CD14-positive monocyte (primary cell): ENCODE measurements around the gene NKAIN2. TPM values are rescaled to one million over a fixed set of nuclear protein-coding genes. Genes with fewer than 3 reads are reported as not detected.

ENCODE experiments used
- DNase-seq, 3 donors: peaks; one replicate each; pipeline ENCODE4 v3.0.0-alpha.2; 2011 to 2022
- H2AFZ ChIP-seq: 2 replicates; pipeline ENCODE4 v1.6.0; 2012; ENCODE audit warnings: mild to moderate bottlenecking, low read depth, low read length, inconsistent platforms; ENCODE audit not compliant: insufficient read depth, poor library complexity, severe bottlenecking
- H3K27ac ChIP-seq, 2 donors: 1 replicate in 1 of 2; 2 replicates in 1 of 2; pipeline ENCODE4 v1.5.1; 2012 to 2013; ENCODE audit warnings: low read length in 2 of 2, control low read depth in 1 of 2, inconsistent platforms in 1 of 2, low read depth in 1 of 2, mild to moderate bottlenecking in 1 of 2
- H3K27me3 ChIP-seq, 2 donors: one replicate each; pipeline versions ENCODE4 v1.6.0 to v1.6.1; 2011 to 2013; ENCODE audit warnings: low read length in 2 of 2; ENCODE audit not compliant: control insufficient read depth in 2 of 2, insufficient read depth in 2 of 2
- H3K36me3 ChIP-seq, 2 donors: replicated peaks in 1 of 2; 1 replicate in 1 of 2; 2 replicates in 1 of 2; pipeline versions ENCODE4 v1.5.1 to v1.6.1; 2012 to 2013; ENCODE audit warnings: low read length in 2 of 2, control low read depth in 1 of 2, inconsistent platforms in 1 of 2, mild to moderate bottlenecking in 1 of 2; ENCODE audit not compliant: insufficient read depth in 2 of 2, control insufficient read depth in 1 of 2
- H3K4me1 ChIP-seq, 2 donors: 1 replicate in 1 of 2; 2 replicates in 1 of 2; pipeline versions ENCODE4 v1.5.1 to v1.6.1; 2012 to 2013; ENCODE audit warnings: low read length in 2 of 2, control low read depth in 1 of 2, inconsistent platforms in 1 of 2, mild to moderate bottlenecking in 1 of 2, moderate library complexity in 1 of 2; ENCODE audit not compliant: insufficient read depth in 2 of 2, control insufficient read depth in 1 of 2
- H3K4me2 ChIP-seq: replicated peaks from 2 replicates; pipeline ENCODE3; 2012; ENCODE audit warnings: low read length, moderate library complexity, mild to moderate bottlenecking; ENCODE audit not compliant: poor library complexity, severe bottlenecking; ENCODE audit errors: extremely low read depth
- H3K4me3 ChIP-seq, 3 experiments: fragments of 200-600 bp in 1 of 3; sonication (generic) in 1 of 3; replicated peaks in 1 of 3; 1 replicate in 2 of 3; 2 replicates in 1 of 3; pipeline ENCODE4 v1.5.1; 2011 to 2013; ENCODE audit warnings: low read length in 3 of 3, mild to moderate bottlenecking in 3 of 3, control low read depth in 2 of 3, low read depth in 2 of 3, inconsistent platforms in 1 of 3, moderate library complexity in 1 of 3
- H3K79me2 ChIP-seq: 2 replicates; pipeline ENCODE4 v1.6.0; 2012; ENCODE audit warnings: mild to moderate bottlenecking, control low read depth, inconsistent platforms, low read length, moderate library complexity; ENCODE audit not compliant: insufficient read depth
- H3K9ac ChIP-seq: 2 replicates; pipeline ENCODE4 v1.6.0; 2017; ENCODE audit warnings: low read length, mild to moderate bottlenecking; ENCODE audit not compliant: insufficient read depth, poor library complexity, severe bottlenecking
- H3K9me3 ChIP-seq, 2 donors: replicated peaks in 1 of 2; 1 replicate in 1 of 2; 2 replicates in 1 of 2; pipeline versions ENCODE4 v1.5.1 to v1.6.1; 2012 to 2013; ENCODE audit warnings: low read length in 2 of 2, control low read depth in 1 of 2; ENCODE audit not compliant: control insufficient read depth in 1 of 2, insufficient read depth in 1 of 2
- H4K20me1 ChIP-seq: 2 replicates; pipeline ENCODE4 v1.6.0; 2012; ENCODE audit warnings: mild to moderate bottlenecking, low read length, control low read depth, moderate library complexity; ENCODE audit not compliant: insufficient read depth
- H3K27ac Mint-ChIP-seq, 7 donors: one replicate each; pipeline ENCODE4 v1.8.0; 2020; ENCODE audit warnings: mild to moderate bottlenecking in 7 of 7, mixed read lengths in 7 of 7, moderate library complexity in 6 of 7, inconsistent platforms in 2 of 7
- H3K27me3 Mint-ChIP-seq, 3 donors: one replicate each; pipeline ENCODE4 v1.8.0; 2021 to 2022; ENCODE audit warnings: low read depth in 3 of 3, mild to moderate bottlenecking in 3 of 3, mixed read lengths in 3 of 3, moderate library complexity in 3 of 3, inconsistent platforms in 1 of 3
- H3K36me3 Mint-ChIP-seq, 2 donors: one replicate each; pipeline ENCODE4 v1.8.0; 2020; ENCODE audit warnings: mixed read lengths in 2 of 2, inconsistent platforms in 1 of 2, mild to moderate bottlenecking in 1 of 2
- H3K4me1 Mint-ChIP-seq: one replicate; pipeline ENCODE4 v1.8.0; 2020; ENCODE audit warnings: mild to moderate bottlenecking, mixed read lengths
- H3K4me3 Mint-ChIP-seq, 2 donors: one replicate each; pipeline ENCODE4 v1.8.0; 2020; ENCODE audit warnings: mild to moderate bottlenecking in 2 of 2, mixed read lengths in 2 of 2, moderate library complexity in 1 of 2
- H3K9me3 Mint-ChIP-seq, 7 donors: one replicate each; pipeline ENCODE4 v1.8.0; 2020 to 2022; ENCODE audit warnings: mixed read lengths in 7 of 7, mild to moderate bottlenecking in 6 of 7, moderate library complexity in 6 of 7, inconsistent platforms in 2 of 7
- CTCF ChIP-seq: fragments of 200-600 bp; IDR thresholded peaks from one replicate; pipeline ENCODE4 v1.8.0; 2022; ENCODE audit warnings: antibody characterized with exemption, mild to moderate bottlenecking
- WGBS: methylation state at CpG from one replicate; pipeline ENCODE4 v1.1.5; 2013; ENCODE audit warnings: missing lambda C conversion rate; ENCODE audit not compliant: insufficient coverage; 5-methylcytosine and 5-hydroxymethylcytosine counted together
- intact Hi-C, 2 donors: fragments of 100-400 bp; cut with micrococcal nuclease; formaldehyde crosslinking; loops; one replicate each; pipeline versions ENCODE4 v1.15.0 to v1.15.1; 2023
- polyA plus RNA-seq, 3 donors: library from polyadenylated mRNA; depleted of rRNA in 1 of 3; unstranded in 2 of 3; stranded (reverse) in 1 of 3; fragments of 300-500 nt in 2 of 3; fragments of >200 nt in 1 of 3; fragmentation: Illumina TruSeq in 2 of 3; gene quantifications; 1 replicate in 2 of 3; 2 replicates in 1 of 3; pipeline ENCODE4 v1.2.3, GENCODE V29; 2012 to 2021

NKAIN2 gene
- polyA plus RNA-seq, 3 donors = not detected

DNA sequence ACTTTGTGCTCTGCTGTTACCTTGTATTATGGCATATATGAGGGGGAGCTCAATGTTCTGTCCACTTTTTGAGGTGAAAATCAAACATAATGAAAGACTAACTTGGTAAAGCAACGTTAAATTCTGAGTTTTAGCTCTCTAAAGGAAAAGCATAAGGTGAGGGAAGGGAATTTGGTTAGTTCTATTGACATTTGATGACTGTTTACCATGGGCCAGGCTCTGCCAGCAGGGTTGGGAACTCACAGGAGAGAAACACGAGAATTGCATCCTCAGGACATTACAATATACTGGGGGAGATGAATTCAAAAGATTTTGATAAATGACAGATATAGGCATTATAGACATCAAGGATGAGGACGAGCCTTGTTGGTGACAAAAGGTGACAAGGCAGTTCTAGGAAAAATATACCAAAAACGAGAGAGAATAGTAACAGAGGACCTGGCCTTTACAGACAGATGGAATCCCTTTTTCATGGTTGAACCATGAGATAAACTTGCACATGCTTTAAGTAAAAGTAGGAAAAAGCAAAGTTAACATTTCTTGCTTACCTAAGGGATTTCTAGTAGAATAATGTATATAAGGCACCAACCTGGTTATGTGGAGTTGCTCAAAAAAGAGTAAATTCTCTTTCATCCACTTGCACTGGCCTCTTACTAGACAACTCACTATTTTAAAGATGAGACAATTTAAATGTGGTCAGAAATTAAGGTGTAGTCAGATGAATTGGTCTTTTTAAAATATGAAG, 191.4 kb downstream of the NKAIN2 start:
- Histone ChIP-seq H3K27me3 (no peaks in the 10 kb centered on the region), H3K27ac (no peak overlapping the region), H3K79me2 (no peaks in the 10 kb centered on the region), H3K4me2 (no peak overlapping the region), H4K20me1 (no peaks in the 10 kb centered on the region), H3K9me3 (no peaks in the 10 kb centered on the region), H2AFZ (no peak overlapping the region), H3K4me3 (no peak overlapping the region), H3K36me3 (no peaks in the 10 kb centered on the region), H3K4me1 (no peaks in the 10 kb centered on the region), H3K9ac (no peak overlapping the region)
- 91% methylated on average over 1 of the region's 4 CpGs for WGBS
- TF ChIP-seq CTCF = no peak
- H3K9me3 Mint-ChIP-seq = peaks cover 0 to 2% (median 0%) of the 10 kb centered on the region in 7 donors
- no peaks in the 10 kb centered on the region for H3K27me3 Mint-ChIP-seq
- DNase-seq = no peak
- H3K4me1 Mint-ChIP-seq = no peaks in the 10 kb centered on the region
- H3K4me3 Mint-ChIP-seq = no peak overlapping the region
- H3K27ac Mint-ChIP-seq = no peak overlapping the region
- intact Hi-C loops = no loop called here
- no peaks in the 10 kb centered on the region for H3K36me3 Mint-ChIP-seq

- no peak overlapping the region for H3K4me3 Mint-ChIP-seq
Observed at GRCh38 chr6:123997223-123997622, 193.6 kb downstream of the NKAIN2 start.

More at GRCh38 chr6:123997223-123997622, 193.6 kb downstream of the NKAIN2 start:
- no peak for DNase-seq
- intact Hi-C loops = no loop called here
- Histone ChIP-seq H3K4me2 (no peak overlapping the region), H3K4me3 (no peak overlapping the region), H4K20me1 (no peaks in the 10 kb centered on the region), H2AFZ (no peak overlapping the region), H3K36me3 (no peaks in the 10 kb centered on the region), H3K9ac (no peak overlapping the region), H3K27ac (no peak overlapping the region), H3K27me3 (no peaks in the 10 kb centered on the region), H3K9me3 (no peaks in the 10 kb centered on the region), H3K79me2 (no peaks in the 10 kb centered on the region), H3K4me1 (no peaks in the 10 kb centered on the region)
- Mint-ChIP-seq H3K27ac (no peak overlapping the region), H3K36me3 (no peaks in the 10 kb centered on the region), H3K4me1 (no peaks in the 10 kb centered on the region), H3K9me3 (peaks cover 0 to 2% (median 0%) of the 10 kb centered on the region in 7 donors), H3K27me3 (no peaks in the 10 kb centered on the region)
- no peak for TF ChIP-seq CTCF
- 19% methylated on average over 2 of the region's 3 CpGs for WGBS
